ENCODE results near the gene EMB.

DNA sequence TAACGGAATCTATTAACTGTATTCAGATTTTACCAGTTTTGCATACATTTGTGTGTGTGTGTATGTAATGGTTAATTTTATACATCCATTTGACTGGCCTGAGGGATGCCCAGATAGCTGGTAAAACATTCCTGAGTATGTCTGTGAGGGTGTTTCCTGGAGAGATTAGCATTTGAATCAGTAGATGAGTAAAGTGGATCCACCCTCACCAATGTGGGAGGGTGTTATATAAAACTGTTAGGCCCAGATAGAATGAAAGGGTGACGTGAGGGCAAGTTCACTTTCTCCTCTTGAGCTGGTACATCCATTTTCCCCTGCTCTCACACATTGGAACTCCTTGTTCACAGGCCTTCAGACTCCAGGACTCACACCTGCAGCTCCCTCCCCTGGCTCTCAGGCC lies 88.7 kb downstream of the EMB start:
- TF ChIP-seq, protein P1, sequence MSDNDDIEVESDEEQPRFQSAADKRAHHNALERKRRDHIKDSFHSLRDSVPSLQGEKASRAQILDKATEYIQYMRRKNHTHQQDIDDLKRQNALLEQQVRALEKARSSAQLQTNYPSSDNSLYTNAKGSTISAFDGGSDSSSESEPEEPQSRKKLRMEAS (IDR thresholded peaks at IDR 0.05): no peak
- no peak for TF ChIP-seq RAD21 (IDR thresholded peaks at IDR 0.05; ENCODE audit: low read depth)
- TF ChIP-seq EP300 (IDR thresholded peaks at IDR 0.05; ENCODE audit: borderline replicate concordance): no peak
- TF ChIP-seq TEAD4 (IDR thresholded peaks at IDR 0.05): no peak
- TF ChIP-seq YY1 (IDR thresholded peaks at IDR 0.05; ENCODE audit: low read depth): no peak
- no peak for TF ChIP-seq CEBPB (IDR thresholded peaks at IDR 0.05)
- TF ChIP-seq ZBTB7A (IDR thresholded peaks at IDR 0.05; ENCODE audit: low read depth): no peak
